Stimulated activated CD4-positive, alpha-beta T cell treated with anti-CD3 and anti-CD28 coated beads, Interleukin-12 subunit alpha, Interleukin-12 subunit beta, amount 100 ng/mL, for 48 hours (primary cell): Measurements from ENCODE around the gene PEX12.
"Not testable (repeated sequence)": the region's sequence is repeated elsewhere in the genome, so short reads cannot be mapped to it uniquely, and the experiment has no call there.

Experiments
- DNase-seq, 3 donors: peaks; one replicate each; pipeline ENCODE4 v3.0.0-alpha.2; 2020; ENCODE audit warnings: low read depth in 2 of 3, low spot score in 1 of 3

PEX12 gene

DNA sequence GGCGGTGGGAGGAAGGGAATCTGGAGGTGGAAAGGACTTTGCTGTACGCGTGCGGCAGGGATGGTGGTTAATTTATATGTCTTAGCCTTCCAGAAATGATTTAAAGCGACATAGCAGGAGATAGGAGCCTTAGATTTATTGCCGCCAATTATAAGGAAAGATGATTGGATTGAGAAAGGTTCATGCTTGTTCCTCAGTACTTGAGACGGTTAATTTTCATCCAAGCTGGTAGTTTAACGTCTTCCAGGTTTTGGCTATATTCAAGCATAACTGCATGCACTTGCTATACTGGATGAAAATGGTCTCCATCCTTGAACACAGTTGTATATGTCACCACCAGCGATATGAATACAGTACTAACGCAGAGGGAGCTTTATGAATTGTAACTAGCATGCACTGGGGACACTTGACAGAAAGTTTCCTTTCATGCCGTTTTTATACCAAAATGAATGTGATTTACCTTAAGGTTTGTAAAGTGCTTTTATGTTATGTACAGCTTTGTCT, 610 bp upstream of the PEX12 start:
- DNase-seq, result no peak

DNA sequence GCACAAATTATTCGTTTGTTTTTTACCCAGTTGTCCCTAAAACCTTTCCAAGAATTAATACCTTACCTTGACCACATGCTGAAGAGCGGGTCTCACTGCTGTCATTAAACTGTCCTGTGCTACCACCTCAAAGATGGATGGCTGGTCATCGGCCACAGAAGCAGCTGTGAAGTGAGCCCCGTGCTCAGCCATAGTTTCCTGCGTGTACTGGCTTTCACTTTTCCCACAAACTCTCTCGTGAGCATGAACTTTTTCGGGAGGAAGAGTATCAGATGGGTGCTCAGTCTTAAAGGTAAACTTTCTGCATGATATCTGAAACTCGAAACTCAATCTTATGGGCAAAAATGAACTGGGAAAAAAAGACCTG, 558 bp downstream of the PEX12 start:
- DNase-seq, result no peak

DNA sequence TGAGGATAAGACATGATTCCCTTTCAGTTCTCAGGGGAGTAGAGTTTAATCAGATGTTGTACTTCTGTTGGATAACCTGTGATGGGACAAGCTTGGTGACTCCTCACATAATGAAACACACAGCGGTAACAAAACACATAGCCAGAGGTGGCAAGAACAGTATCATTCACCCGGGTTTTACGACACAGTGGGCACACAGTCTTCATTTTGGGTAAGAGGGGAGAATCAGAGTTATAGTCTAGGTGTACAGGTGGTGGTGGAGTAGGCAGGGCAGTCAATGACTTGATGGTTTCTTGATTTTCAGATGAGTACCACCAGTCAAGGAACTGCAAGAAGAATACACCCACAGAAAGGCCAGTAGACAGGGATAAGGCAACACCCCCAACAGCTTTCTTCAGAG, 2.6 kb downstream of the PEX12 start:
- no peak for DNase-seq

DNA sequence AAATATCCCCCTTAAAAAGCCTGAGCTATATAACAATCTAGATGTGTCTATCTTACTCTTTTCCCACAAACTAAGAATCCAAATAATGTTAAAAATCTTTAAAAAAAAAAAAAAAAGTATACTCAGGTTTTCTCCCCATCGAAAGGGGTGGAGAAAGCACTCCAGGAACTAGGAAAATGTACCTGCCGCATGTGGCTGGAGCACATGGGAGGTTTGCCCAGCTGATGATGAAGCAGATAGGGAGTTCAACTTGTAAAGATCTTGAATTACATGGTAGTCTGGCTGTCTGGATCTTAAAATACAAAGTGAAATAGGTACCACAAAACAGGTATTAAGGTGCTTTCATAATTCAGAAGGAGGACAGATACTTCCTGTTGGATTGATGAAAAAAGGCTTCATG, 9.0 kb downstream of the PEX12 start:
- no peak for DNase-seq

DNA sequence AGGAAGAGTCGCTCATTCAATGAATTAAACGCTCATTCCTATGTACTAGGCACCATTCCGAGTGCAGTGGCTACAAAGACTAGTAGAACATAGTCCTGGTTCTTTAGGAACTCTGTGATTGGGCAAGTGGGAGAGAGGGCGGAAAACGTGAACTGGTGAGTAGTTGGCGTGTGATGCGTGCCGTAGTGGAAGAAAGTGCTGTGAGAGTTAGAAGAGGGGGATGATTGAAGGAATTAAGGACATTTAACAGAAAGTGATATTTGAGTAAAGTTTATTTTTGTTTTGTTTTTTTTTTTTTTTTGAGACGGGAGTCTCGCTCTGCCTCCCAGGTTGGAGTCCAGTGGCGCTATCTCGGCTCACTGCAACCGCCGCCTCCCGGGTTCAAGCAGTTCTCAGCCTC, 9.8 kb downstream of the PEX12 start:
- DNase-seq, result peak; percentile 33 to 53 (median 37)

DNA sequence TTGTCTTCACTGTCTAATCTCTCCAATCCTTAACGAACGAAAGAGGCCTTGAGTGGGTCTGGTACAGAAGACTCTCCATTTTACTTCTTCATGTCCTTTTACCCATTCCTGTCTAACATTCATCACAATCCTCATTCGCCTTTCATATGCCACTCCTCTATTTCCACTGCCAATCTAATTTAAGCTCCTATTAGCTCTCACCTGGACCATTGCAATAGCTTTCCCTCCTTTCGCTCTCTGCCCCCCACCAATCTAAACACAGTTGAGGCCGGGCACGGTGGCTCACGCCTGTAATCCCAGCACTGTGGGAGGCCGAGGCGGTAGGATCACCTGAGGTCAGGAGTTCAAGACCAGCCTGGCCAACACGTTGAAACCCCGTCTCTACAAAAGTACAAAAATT, 11.4 kb downstream of the PEX12 start:
- no peak for DNase-seq

DNA sequence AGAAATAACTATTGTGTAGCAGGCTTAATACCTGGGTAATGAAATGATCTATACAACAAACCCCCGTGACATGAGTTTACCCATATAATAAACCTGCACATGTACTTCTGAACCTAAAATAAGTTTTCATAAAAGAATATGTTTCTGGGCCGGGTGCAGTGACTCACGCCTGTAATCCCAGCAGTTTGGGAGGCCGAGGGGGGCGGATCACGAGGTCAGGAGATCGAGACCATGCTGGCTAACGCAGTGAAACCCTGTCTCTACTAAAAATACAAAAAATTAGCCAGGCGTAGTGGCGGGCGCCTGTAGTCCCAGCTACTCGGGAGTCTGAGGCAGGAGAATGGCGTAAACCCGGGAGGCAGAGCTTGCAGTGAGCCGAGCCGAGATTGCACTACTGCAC, 15.2 kb downstream of the PEX12 start:
- not testable (repeated sequence) for DNase-seq

DNA sequence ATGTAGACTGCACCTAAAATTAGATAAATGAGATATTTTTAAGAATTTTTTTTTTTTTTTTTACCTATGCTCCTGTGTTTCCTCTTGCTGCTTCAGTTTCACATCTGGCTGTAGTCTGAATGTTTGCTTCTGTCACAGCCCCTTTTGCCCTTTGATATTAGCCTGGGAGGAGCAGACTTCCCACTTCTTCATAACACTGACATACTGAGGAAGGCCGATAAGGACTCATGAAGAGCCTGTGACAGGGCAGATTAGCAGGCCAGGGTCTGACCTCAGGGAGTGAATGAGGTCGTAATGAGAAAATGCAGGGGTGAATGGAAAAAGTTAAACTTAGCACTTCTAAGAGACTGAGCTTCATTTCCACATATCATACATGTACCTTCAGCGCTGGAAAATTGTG, 17.7 kb downstream of the PEX12 start, which contains the start of gene SLFN14:
TSS of gene SLFN14 (minus strand) at position 117 of the 400 bp plus-strand sequence. CDS start 2,757 bp downstream, outside the sequence.
- DNase-seq, result no peak

DNA sequence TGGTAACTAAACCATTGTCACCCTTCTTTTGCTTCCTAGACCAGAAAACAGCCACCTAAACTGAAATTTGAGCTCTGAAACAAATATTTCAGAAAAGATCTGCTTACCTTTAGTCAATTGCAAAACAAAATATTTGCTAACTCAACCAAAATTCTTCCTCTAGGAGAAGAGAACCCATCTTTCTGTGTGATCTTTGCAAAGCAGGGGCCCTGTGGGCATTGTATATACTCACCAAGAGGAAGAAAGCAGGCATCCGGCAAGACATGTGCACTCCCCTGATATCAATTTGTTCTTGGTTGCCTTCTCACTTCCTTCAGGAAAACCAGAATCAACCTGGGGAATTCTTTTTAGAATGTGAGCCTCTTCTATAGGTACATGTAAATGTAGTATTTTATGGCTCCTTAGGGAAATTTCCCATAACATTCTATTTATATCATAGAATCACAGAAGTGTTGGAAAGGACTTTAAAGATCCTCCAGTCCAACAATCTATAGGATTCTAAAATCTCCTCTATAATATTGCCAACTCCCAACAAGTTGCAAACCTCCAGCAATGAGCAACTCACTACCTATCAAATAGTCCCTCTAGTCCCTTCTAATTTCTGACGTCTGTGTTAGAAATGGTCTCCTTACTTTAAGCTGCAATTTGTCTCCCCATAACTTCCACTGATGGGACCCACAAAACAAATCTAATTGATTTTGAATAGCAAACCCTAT, 18.7 kb downstream of the PEX12 start:
- DNase-seq, result no peak

DNA sequence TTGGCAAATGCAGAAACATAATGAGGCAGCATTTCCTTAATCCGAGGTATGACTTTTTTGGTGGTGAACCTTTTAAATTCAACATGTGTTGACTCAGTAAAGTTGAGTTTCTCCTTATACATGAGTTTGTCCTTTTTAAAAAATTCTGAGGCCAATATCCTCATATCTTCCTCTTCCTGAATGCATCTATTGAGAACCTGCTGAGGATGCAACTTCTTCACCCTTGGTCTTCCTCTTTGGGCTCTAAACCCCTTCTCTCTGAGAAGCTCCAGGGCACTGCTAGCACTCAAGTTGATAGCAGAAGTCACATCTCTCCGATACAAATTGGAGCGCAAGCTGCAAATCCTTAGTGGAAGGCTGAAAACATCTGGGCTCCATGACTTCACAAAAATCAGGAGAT, 21.0 kb downstream of the PEX12 start:
- no peak for DNase-seq

DNA sequence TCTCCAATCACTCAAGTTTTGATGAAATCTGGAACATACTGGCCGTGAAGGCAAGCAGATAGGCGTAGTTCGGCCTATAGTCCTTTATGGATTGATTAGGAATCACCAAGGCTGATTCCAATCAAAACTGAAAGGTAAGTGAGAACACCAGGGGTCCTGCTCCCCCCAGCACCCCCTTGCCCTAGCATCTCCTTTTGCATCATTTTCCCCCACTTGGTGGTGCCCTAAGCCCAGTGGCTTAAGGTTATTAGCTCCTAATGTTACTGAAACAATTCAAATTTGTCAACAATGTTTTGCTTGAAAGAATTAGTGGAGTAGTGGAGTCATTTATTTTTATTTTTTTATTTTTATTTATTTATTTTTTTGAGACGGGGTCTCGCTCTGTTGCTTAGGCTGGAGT, 22.7 kb downstream of the PEX12 start:
- DNase-seq, result no peak

DNA sequence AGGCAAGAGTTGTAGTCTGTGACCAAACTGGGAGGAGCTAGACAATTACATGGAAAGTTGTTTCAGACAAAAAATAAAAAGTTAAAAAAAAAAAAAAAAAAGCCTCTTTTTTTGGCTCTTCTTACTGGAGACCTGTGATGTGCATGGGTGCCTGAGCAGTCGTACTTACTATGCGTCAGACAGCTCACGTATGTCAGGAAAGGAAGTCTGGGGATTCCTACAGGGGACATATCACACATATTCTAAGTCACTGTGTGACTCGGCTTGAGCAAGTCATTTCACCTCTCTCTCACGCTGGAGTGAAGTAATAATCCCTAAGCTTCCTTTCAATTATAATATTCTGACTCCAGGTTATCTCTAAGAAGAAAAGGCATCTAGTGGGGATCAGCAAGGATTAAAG, 23.7 kb downstream of the PEX12 start:
- no peak for DNase-seq

DNA sequence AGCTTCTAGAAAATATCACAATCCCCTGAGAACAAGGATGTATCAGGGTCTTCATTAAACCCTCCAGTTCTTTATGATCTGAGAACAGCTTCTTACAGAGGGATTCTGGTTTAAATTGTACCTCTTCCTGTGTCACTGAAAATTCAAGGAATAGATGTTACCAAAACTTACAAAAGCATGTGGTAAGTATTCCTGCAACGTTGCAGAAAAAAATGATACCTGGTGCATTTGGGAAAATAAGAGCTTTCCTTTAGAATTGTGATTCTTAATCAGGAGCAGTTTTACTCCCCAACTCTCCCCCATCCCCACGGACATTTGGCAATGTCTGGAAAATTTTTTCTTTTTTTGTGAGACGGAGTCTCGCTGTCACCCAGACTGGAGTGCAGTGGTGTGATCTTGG, 25.1 kb downstream of the PEX12 start:
- DNase-seq, result no peak

DNA sequence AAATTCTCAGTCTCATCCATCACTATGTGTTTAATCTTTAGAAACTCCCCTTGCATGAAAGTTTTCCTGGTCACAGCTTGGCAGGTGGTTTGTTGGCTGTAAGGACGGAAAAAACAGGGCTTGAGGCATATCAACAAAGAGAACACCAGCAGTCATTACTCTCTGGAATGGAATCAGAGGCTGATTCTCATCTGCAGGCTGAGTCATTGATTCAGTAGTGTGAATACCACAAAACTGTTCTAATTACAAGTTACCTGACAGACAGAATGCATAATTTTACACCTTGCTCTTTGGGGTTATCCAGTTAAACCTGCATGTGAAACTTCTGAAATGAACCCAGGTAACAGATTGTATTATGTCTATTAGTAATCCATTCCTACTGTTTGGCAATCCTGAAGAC, 29.4 kb downstream of the PEX12 start:
- DNase-seq, result no peak

DNA sequence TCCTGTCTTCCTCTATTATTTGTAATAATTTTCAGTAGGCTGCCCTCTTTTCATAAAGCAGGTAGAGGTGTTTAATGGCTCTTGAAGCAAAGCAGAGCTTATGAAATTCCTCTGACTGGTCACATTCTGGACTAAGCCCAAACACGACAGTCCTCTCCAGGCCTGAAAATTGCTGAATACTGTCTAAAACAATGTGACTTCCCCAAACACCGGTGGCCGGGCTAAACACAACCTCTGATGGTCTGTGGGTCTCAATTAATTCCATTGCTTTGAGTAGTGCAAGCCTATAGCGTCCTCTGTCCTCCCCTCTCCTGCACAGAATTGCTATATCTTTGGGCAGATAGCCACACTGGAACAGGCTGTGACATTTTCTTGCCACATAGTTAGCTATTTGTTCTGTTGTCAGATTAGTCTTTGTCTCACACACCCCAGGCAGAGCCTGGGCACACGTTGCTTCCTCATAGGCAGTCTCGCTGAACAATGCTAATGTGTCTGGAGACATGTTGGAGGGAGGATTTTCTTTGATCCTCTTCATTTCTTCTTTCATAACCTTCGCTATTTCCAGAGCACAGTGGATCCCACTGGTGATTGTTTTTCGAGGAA, 30.1 kb downstream of the PEX12 start:
- no peak for DNase-seq

DNA sequence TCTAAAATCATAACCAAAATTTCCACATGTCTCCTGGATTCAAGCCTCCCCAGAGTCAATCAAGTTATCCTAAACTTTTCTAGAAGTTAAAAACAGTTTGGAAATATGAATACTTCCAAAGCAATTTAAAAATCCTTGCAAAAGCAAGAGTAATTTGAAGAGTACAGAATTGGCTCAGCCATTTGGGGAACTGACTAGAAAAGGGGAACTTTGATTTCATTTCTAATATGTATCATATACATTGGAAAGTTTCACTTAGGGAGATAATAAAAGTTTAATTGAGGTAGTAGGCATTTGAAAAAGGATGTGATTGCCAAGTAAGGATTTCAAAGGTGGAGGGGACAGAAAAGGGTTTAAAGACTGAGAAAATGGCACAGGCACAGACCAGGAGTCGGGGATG, 31.9 kb downstream of the PEX12 start:
- no peak for DNase-seq

DNA sequence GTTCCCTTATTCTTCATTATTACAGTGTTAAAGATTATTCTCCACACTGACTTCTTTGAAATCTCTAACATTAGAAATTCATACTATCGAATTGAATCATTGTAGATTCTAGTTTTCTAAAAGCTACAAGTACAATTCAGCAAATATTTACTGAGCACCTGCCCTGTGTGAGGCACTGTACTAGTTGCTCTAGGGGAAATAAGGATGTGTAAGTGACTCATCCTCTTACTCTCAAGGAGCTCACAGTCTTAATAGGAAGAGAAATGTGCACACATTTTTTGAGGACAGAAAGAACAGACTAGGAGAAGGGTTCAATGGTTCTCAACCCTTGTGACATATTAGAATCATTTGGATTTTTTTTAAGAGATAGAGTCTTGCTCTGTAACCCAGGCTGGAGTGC, 33.2 kb downstream of the PEX12 start:
- DNase-seq, result no peak

DNA sequence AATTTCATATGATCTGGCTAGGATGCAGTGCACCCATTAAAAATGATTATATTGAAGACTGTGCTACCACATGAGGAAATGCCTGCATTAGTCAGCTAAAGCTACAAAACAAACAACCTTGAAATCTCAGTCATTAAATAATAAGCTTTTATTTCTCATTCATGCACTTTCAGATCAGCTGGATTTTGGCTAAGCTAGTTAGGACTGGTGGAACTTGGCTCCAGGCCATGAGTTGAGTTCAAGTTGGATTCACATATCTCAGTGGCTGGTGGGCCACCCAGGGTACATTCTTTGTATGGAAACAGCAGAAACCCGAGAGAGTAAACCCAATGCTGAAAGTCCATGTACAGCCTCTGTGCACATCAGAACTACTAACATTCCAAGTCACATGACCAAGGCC, 34.5 kb downstream of the PEX12 start:
- no peak for DNase-seq

DNA sequence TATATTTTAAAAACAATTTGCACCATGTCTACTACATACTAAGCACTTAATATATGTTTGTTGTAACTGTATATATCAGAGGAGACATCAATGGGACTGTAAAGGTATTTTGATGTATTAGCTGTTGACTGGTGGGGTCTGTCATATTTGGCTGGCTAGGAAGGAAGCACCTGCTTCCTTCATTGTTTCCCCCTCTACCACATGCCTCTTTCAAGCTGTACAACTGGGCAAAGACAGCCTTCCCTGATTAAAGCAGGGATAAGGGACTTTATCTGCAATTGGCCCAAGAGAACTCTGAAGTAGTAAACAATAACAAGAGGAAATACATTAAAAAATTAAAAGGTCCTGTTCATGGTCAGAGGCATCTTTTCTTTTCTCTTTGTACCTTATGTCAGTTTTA, 35.4 kb downstream of the PEX12 start:
- no peak for DNase-seq

DNA sequence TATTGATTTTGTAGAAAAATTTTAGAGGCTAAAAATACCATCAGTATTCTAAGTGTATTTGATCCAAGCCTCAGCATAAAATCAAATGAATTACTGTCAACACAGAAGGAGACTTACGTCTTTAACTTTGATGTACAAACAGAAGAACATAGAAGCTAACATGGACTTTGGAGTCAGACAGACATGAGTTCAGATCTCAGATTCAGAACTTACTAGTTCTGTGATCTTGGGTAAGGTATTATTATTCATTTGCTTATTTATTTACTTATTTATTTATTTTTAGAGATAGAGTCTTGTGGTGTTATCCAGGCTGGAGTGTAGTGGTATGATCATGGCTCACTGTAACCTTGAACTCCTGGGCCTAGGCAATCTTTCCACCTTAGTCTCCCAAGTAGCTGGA, 36.9 kb downstream of the PEX12 start:
- no peak for DNase-seq

DNA sequence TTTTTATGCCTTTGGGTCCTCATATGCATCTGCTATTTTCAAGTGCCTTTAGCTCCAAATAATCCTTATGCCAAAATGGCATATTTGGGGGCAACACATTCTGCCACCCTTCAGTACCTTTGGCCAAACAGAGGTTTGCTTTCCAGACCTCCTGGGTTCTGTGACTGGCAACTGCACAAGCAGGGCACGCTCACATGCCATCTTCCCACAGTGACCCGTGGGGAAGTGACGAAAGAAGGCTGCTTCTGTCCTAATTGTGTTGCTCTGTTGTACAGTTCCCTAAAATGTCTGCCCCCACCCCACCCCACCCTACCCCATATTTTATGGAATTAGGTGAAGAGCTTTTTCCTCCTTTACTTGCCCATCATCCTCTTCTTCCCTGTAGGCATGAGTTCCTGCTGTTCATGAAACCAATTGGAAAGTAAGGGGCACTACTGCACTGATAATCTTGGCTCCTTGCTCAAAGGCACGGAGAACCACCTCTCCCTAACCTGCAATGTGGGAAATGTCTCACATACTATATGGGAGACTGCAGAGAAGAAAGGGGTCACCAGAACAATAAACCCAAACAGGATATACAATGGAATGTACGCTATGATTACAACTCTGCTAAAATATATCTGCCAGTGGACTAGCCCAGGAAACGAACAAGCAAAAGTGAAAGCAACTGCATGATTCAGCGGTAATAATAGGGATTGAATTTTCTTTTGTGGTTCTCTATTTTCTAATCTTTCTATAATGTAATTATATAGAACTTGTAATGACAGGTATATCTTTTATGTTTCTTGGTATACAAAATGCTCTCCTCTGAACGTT, 37.6 kb downstream of the PEX12 start:
- no peak for DNase-seq

DNA sequence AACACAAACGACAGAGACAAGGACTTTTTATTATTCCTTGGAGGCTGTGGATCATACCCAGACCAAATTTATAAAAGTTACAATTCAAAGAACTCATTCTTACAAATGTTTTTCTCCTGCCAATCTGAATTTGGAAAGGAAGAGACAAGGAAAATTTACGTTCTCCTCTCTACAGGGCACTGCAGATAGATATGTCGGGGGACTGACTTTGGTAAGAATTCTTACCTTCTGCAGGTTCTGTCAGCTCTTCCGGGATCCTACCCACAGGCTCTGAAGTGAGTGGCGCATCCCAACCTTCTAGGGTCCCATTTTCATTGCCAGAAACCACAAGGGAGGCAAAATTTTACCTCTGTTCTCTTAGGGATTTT, 38.7 kb downstream of the PEX12 start:
- DNase-seq, result no peak
